Heart right ventricle (tissue), 16 donors: ENCODE measurements around the gene SAMMSON. TPM values are rescaled to one million over a fixed set of nuclear protein-coding genes. Genes with fewer than 3 reads are reported as not detected.

Experiments
- ATAC-seq, 8 donors: fragments of 200-7000 bp; cut with Tn5 transposase; one replicate each; pipeline ENCODE4 v1.9.1; 2020; ENCODE audit warnings: mild to moderate bottlenecking in 8 of 8, moderate library complexity in 8 of 8, moderate number of reproducible peaks in 1 of 8
- DNase-seq, 2 donors: peaks; one replicate each; pipeline ENCODE4 v3.0.0-alpha.2; 2020
- H3K27ac ChIP-seq, 10 donors: fragments of 200-600 bp; sonication (generic) in 2 of 10; one replicate each; pipeline versions ENCODE4 v1.5.0 to v1.8.0; 2020 to 2022; ENCODE audit warnings: mild to moderate bottlenecking in 3 of 10
- H3K27me3 ChIP-seq, 7 donors: fragments of 200-600 bp; one replicate each; pipeline ENCODE4 v1.8.0; 2021 to 2022; ENCODE audit warnings: mild to moderate bottlenecking in 2 of 7
- H3K36me3 ChIP-seq, 9 donors: fragments of 200-600 bp; sonication (generic) in 1 of 9; one replicate each; pipeline versions ENCODE4 v1.5.0 to v1.8.0; 2020 to 2022; ENCODE audit warnings: mild to moderate bottlenecking in 2 of 9
- H3K4me1 ChIP-seq, 9 donors: fragments of 200-600 bp; sonication (generic) in 1 of 9; one replicate each; pipeline versions ENCODE4 v1.5.0 to v1.8.0; 2020 to 2022; ENCODE audit warnings: mild to moderate bottlenecking in 4 of 9
- H3K4me3 ChIP-seq, 10 donors: fragments of 200-600 bp; sonication (generic) in 2 of 10; one replicate each; pipeline versions ENCODE4 v1.5.0 to v1.8.0; 2020 to 2022; ENCODE audit warnings: mild to moderate bottlenecking in 7 of 10, moderate library complexity in 2 of 10
- H3K9me3 ChIP-seq, 11 donors: fragments of 200-600 bp in 10 of 11; sonication (generic) in 2 of 11; one replicate each; pipeline versions ENCODE4 v1.5.0 to v1.8.0; 2013 to 2022; ENCODE audit warnings: mild to moderate bottlenecking in 2 of 11, control low read depth in 1 of 11, moderate library complexity in 1 of 11
- CTCF ChIP-seq, 9 donors: fragments of 200-600 bp; sonication (generic) in 2 of 9; IDR thresholded peaks; one replicate each; pipeline versions ENCODE4 v1.5.0 to v1.8.0; 2021 to 2022; ENCODE audit warnings: antibody characterized with exemption in 9 of 9, mild to moderate bottlenecking in 5 of 9, moderate library complexity in 1 of 9
- WGBS, 2 donors: extraction: QIAGEN DNeasy Blood & Tissue Kit; methylation state at CpG; one replicate each; pipeline ENCODE4 v1.1.7; 2013; ENCODE audit warnings: inconsistent platforms in 1 of 2; 5-methylcytosine and 5-hydroxymethylcytosine counted together
- intact Hi-C, 10 donors: fragments of 100-400 bp; cut with DNase I; formaldehyde crosslinking; loops; one replicate each; pipeline versions ENCODE4 v1.11.1 to v1.14.2; 2022
- polyA plus RNA-seq, 2 donors: library from polyadenylated mRNA; stranded (reverse); fragments of 200-250 nt; gene quantifications; one replicate each; pipeline ENCODE4 v1.2.3, GENCODE V29; 2013
- total RNA-seq, 10 donors: library from RNA; stranded (reverse); fragmentation: NEBNext Ultra II Directional in 3 of 10; extraction: Animal tissue kit (Norgen Biotek cat#: 25700) in 3 of 10; gene quantifications; one replicate each; pipeline versions ENCODE4 v1.2.1 to v1.2.4, GENCODE V29; 2021 to 2023
- donor health status: Arrhythmogenic right ventricular cardiomyopathy.
- donor health status: ischemic (EF 13 %, LVEDD 7.1; RV severe dilation, severe dysfunction).
- donor health status: healthy with polysubstance abuse.
- donor health status: DM: no; HTN: yes; CAD: no.
- donor health status: DM: no; HTN: no; CAD: no.
- donor health status: ischemic (EF 25% LVEDD 6.9; RV normal size, moderate dysfunction).
- donor health status: ischemic (EF 25% LVEDD 5.7; RV mildly dilated, moderate dysfunction).
- donor health status: healthy.
- donor health status: DM: yes; HTN: yes; CAD: no.
- donor health status: Ischemic cardiomyopathy.
- donor health status: ischemic (EF 35%, LVEDD 5.7; RV mildly dilated, moderate dysfunction).
- donor health status: nonischemic (EF 11% LVEDD 7.7; RV severe dilation, severe dysfunction).
- donor health status: DM: yes; HTN: yes; CAD: no.
- donor health status: PGD.
- donor health status: ischemic (EF 29% LVEDD 5.4; RV normal size, mild dysfunction).
- donor health status: nonischemic (EF 23%, LVEDD 6.1; RV moderate dilation, normal function).

Gene SAMMSON
- total and polyA plus RNA-seq, 12 donors = 0.32 TPM; not detected in 11

GRCh38 chr3:70111411-70111810, 111.9 kb downstream of the SAMMSON start:
- Histone ChIP-seq H3K9me3 (peaks cover 0 to 5% (median 0%) of the 10 kb centered on the region in 11 donors), H3K36me3 (no peaks in the 10 kb centered on the region), H3K4me3 (no peak overlapping the region), H3K27me3 (peaks cover 0 to 7% (median 0%) of the 10 kb centered on the region in 7 donors), H3K4me1 (no peaks in the 10 kb centered on the region), H3K27ac (no peak overlapping the region)
- intact Hi-C loops = no loop called here
- TF ChIP-seq CTCF (IDR thresholded peaks at IDR 0.05) = no peak
- no peak for ATAC-seq
- no peak for DNase-seq
- WGBS, 2 donors = 74 to 79% methylated on average over 1 of the region's 1 CpG

GRCh38 chr3:70112751-70113150, 113.2 kb downstream of the SAMMSON start:
- Histone ChIP-seq H3K4me1 (no peaks in the 10 kb centered on the region), H3K36me3 (no peaks in the 10 kb centered on the region), H3K4me3 (no peak overlapping the region), H3K9me3 (peaks cover 0 to 5% (median 0%) of the 10 kb centered on the region in 11 donors), H3K27me3 (peaks cover 0 to 7% (median 0%) of the 10 kb centered on the region in 7 donors), H3K27ac (no peak overlapping the region)
- WGBS, 2 donors = 53 to 61% methylated on average over 3 of the region's 3 CpGs
- intact Hi-C loops = no loop called here
- DNase-seq = no peak
- no peak for ATAC-seq
- no peak for TF ChIP-seq CTCF (IDR thresholded peaks at IDR 0.05)

- ATAC-seq (no peak), DNase-seq (no peak)
- peaks cover 0 to 5% (median 0%) of the 10 kb centered on the region in 11 donors for H3K9me3 ChIP-seq
- no peaks in the 10 kb centered on the region for H3K4me1 ChIP-seq
- no peak overlapping the region for H3K27ac ChIP-seq
- intact Hi-C loops = no loop called here
- no peak overlapping the region for H3K4me3 ChIP-seq
- H3K27me3 ChIP-seq = peaks cover 0 to 7% (median 0%) of the 10 kb centered on the region in 7 donors
- no peaks in the 10 kb centered on the region for H3K36me3 ChIP-seq
- TF ChIP-seq CTCF (IDR thresholded peaks at IDR 0.05) = no peak
- 43 to 72% methylated on average over 1 of the region's 1 CpG for WGBS, 2 donors
Observed at GRCh38 chr3:70114431-70114830, 114.9 kb downstream of the SAMMSON start.

- H3K27ac ChIP-seq = no peak overlapping the region
- H3K4me1 ChIP-seq = no peaks in the 10 kb centered on the region
- H3K27me3 ChIP-seq = peaks cover 0 to 7% (median 0%) of the 10 kb centered on the region in 7 donors
- intact Hi-C loops = loop anchor here in 1 of 10 donors (5.0 kb wide), 1 partner anchor 237 kb away; no protein-coding TSS in a partner anchor
- no peak for TF ChIP-seq CTCF (IDR thresholded peaks at IDR 0.05)
- ATAC-seq = no peak
- H3K9me3 ChIP-seq = no peaks in the 10 kb centered on the region
- no peak for DNase-seq
- WGBS, 2 donors = 71 to 87% methylated on average over 2 of the region's 2 CpGs
- no peaks in the 10 kb centered on the region for H3K36me3 ChIP-seq
- H3K4me3 ChIP-seq = no peak overlapping the region
Observed at GRCh38 chr3:70119879-70120278, 120.3 kb downstream of the SAMMSON start.
